ENCODE data around the gene TDRD15. TPM values are rescaled to one million over a fixed set of nuclear protein-coding genes. Genes with fewer than 3 reads are reported as not detected.
A peak's percentile ranks its signal among the peaks of the same experiment; 100 is the strongest.

Gene TDRD15
- total and polyA plus RNA-seq, 2 experiments from 2014 or later = 0.07 TPM; not detected in 1

- TF ChIP-seq, protein P1, sequence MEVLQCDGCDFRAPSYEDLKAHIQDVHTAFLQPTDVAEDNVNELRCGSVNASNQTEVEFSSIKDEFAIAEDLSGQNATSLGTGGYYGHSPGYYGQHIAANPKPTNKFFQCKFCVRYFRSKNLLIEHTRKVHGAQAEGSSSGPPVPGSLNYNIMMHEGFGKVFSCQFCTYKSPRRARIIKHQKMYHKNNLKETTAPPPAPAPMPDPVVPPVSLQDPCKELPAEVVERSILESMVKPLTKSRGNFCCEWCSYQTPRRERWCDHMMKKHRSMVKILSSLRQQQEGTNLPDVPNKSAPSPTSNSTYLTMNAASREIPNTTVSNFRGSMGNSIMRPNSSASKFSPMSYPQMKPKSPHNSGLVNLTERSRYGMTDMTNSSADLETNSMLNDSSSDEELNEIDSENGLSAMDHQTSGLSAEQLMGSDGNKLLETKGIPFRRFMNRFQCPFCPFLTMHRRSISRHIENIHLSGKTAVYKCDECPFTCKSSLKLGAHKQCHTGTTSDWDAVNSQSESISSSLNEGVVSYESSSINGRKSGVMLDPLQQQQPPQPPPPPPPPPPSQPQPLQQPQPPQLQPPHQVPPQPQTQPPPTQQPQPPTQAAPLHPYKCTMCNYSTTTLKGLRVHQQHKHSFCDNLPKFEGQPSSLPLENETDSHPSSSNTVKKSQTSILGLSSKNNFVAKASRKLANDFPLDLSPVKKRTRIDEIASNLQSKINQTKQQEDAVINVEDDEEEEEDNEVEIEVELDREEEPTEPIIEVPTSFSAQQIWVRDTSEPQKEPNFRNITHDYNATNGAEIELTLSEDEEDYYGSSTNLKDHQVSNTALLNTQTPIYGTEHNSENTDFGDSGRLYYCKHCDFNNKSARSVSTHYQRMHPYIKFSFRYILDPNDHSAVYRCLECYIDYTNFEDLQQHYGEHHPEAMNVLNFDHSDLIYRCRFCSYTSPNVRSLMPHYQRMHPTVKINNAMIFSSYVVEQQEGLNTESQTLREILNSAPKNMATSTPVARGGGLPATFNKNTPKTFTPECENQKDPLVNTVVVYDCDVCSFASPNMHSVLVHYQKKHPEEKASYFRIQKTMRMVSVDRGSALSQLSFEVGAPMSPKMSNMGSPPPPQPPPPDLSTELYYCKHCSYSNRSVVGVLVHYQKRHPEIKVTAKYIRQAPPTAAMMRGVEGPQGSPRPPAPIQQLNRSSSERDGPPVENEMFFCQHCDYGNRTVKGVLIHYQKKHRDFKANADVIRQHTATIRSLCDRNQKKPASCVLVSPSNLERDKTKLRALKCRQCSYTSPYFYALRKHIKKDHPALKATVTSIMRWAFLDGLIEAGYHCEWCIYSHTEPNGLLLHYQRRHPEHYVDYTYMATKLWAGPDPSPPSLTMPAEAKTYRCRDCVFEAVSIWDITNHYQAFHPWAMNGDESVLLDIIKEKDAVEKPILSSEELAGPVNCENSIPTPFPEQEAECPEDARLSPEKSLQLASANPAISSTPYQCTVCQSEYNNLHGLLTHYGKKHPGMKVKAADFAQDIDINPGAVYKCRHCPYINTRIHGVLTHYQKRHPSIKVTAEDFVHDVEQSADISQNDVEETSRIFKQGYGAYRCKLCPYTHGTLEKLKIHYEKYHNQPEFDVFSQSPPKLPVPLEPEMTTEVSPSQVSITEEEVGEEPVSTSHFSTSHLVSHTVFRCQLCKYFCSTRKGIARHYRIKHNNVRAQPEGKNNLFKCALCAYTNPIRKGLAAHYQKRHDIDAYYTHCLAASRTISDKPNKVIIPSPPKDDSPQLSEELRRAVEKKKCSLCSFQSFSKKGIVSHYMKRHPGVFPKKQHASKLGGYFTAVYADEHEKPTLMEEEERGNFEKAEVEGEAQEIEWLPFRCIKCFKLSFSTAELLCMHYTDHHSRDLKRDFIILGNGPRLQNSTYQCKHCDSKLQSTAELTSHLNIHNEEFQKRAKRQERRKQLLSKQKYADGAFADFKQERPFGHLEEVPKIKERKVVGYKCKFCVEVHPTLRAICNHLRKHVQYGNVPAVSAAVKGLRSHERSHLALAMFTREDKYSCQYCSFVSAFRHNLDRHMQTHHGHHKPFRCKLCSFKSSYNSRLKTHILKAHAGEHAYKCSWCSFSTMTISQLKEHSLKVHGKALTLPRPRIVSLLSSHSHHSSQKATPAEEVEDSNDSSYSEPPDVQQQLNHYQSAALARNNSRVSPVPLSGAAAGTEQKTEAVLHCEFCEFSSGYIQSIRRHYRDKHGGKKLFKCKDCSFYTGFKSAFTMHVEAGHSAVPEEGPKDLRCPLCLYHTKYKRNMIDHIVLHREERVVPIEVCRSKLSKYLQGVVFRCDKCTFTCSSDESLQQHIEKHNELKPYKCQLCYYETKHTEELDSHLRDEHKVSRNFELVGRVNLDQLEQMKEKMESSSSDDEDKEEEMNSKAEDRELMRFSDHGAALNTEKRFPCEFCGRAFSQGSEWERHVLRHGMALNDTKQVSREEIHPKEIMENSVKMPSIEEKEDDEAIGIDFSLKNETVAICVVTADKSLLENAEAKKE (CRISPR knock-in tag; IDR thresholded peaks at IDR 0.05) = no peak
- TF ChIP-seq ZNF331 (CRISPR knock-in tag; IDR thresholded peaks at IDR 0.05; ENCODE audit: low read depth) (no peak), NANOG (IDR thresholded peaks at IDR 0.05; ENCODE audit: borderline replicate concordance) (no peak), ZNF114 (CRISPR knock-in tag; IDR thresholded peaks at IDR 0.05) (no peak)
Measured at GRCh38 chr2:21103274-21103891, 20.4 kb upstream of the TDRD15 start (continued).

GRCh38 chr2:21104030-21104660, 19.6 kb upstream of the TDRD15 start:
- H3K36me3 Mint-ChIP-seq (ENCODE audit: low read depth) = no peaks in the 10 kb centered on the region
- Histone ChIP-seq H3K9me2 (ENCODE audit: insufficient read depth) (no peaks in the 10 kb centered on the region), H3K4me1 (ENCODE audit: insufficient read depth) (peaks cover 23% of the 10 kb centered on the region), H4K20me1 (replicated peaks; ENCODE audit: insufficient read depth) (no peaks in the 10 kb centered on the region), H3F3A (replicated peaks; ENCODE audit: low read depth) (no peaks in the 10 kb centered on the region), H3K27ac (ENCODE audit: low read depth) (no peak overlapping the region), H3K4me3 (0 out of 2 replicates have a peak overlapping the region, but pooled peaks have one; percentile 9), H2AFZ (no peak overlapping the region), H3K36me3 (ENCODE audit: insufficient read depth) (no peaks in the 10 kb centered on the region), H3K4me2 (peak overlapping the region; percentile 40; the same call in 1 of the 2 replicates), H3K27me3 (ENCODE audit: insufficient read depth) (no peaks in the 10 kb centered on the region), H3K79me2 (replicated peaks; ENCODE audit: insufficient read depth) (no peaks in the 10 kb centered on the region)
- H3K27me3 Mint-ChIP-seq (ENCODE audit: insufficient read depth, low read depth, poor library complexity) = peaks cover 7% of the 10 kb centered on the region
- no peaks in the 10 kb centered on the region; the same call in 1 of the 3 replicates for H3K9me3 Mint-ChIP-seq
- H3K4me1 Mint-ChIP-seq = peaks cover 26% of the 10 kb centered on the region
- no peak overlapping the region for H3K27ac Mint-ChIP-seq
- DNase-seq (ENCODE audit: low spot score) (no peak), ATAC-seq (no peak)
- no peak overlapping the region for H3K4me3 Mint-ChIP-seq
- TF ChIP-seq ZNF114 (CRISPR knock-in tag; IDR thresholded peaks at IDR 0.05) = no peak
- no peak for TF ChIP-seq REST (IDR thresholded peaks at IDR 0.05; ENCODE audit: unreplicated experiment)
- no peak for TF ChIP-seq ETS1 (IDR thresholded peaks at IDR 0.05)
- TF ChIP-seq EZH2phosphoT487 (IDR thresholded peaks at IDR 0.05; ENCODE audit: unreplicated experiment) = no peak
- no peak for TF ChIP-seq CREB1 (CRISPR knock-in tag; IDR thresholded peaks at IDR 0.05; ENCODE audit: low read depth)
- TF ChIP-seq POLR2AphosphoS5 (IDR thresholded peaks at IDR 0.05; ENCODE audit: low read depth) = no peak
- TF ChIP-seq ZNF331 (CRISPR knock-in tag; IDR thresholded peaks at IDR 0.05; ENCODE audit: low read depth) = no peak
- no peak for TF ChIP-seq EZH2 (IDR thresholded peaks at IDR 0.05; ENCODE audit: low read depth, unreplicated experiment)
- no peak for TF ChIP-seq NANOG (IDR thresholded peaks at IDR 0.05; ENCODE audit: borderline replicate concordance)
- no peak for TF ChIP-seq JUNB (IDR thresholded peaks at IDR 0.05; ENCODE audit: unreplicated experiment)
